Sigmoid colon (tissue), 4 donors: ENCODE data around the gene GMNN.

Source experiments
- CTCF ChIP-seq, 4 experiments: fragments of 450-650 bp in 3 of 4; fragments of 200-600 bp in 1 of 4; IDR thresholded peaks; one replicate each; pipeline ENCODE4 v1.5.1; 2016 to 2019; ENCODE audit warnings: antibody characterized with exemption in 4 of 4, mild to moderate bottlenecking in 3 of 4, moderate library complexity in 2 of 4
- POLR2A ChIP-seq, 2 donors: fragments of 450-650 bp; IDR thresholded peaks; one replicate each; pipeline ENCODE4 v1.6.1; 2016; ENCODE audit warnings: antibody characterized with exemption in 2 of 2, mild to moderate bottlenecking in 2 of 2, moderate library complexity in 2 of 2
- POLR2AphosphoS5 ChIP-seq, 4 donors: sonication (generic); formaldehyde crosslinking; IDR thresholded peaks; one replicate each; pipeline ENCODE4 v1.6.1; 2017; ENCODE audit warnings: antibody characterized with exemption in 4 of 4

GRCh38 chr6:24778121-24778520, 3.4 kb downstream of the GMNN start:
- TF ChIP-seq CTCF (IDR thresholded peaks at IDR 0.05) = no peak
- no peak for TF ChIP-seq POLR2A (IDR thresholded peaks at IDR 0.05)
- no peak for TF ChIP-seq POLR2AphosphoS5 (IDR thresholded peaks at IDR 0.05)
